ENCODE measurements around the gene PTPRM.

Gene PTPRM

DNA sequence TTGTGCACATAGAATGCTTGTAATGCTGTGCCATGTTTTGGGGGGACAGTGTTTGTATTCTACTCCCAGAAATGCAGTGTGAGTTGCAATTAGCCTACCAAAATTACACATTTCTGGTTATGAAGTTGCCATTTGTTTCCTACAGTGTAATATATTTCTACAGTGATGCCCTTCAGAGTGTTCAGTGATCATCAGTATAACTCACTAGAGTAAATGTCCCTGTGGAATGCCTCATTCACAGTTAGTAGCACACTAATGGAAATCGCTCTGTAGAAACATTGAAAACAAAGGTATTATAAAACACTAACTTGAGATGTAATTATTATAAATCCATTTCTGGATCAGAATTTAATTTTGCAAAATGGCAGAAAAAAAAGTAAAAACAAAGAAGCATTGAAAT lies 498.7 kb downstream of the PTPRM start:
- no peak for DNase-seq

DNA sequence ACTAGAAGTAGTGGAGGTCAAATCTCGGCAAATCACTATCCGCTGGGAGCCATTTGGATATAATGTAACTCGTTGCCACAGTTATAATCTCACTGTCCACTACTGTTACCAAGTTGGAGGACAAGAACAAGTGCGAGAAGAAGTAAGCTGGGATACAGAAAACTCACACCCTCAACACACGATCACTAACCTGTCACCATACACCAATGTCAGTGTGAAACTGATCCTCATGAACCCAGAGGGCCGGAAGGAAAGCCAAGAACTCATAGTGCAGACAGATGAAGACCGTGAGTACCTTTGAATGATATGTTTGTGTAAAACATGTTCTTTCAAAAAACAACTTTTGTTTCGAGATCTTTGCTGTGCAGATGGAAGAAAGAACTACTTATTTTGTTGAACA lies 502.6 kb downstream of the PTPRM start:
- DNase-seq = no peak

DNA sequence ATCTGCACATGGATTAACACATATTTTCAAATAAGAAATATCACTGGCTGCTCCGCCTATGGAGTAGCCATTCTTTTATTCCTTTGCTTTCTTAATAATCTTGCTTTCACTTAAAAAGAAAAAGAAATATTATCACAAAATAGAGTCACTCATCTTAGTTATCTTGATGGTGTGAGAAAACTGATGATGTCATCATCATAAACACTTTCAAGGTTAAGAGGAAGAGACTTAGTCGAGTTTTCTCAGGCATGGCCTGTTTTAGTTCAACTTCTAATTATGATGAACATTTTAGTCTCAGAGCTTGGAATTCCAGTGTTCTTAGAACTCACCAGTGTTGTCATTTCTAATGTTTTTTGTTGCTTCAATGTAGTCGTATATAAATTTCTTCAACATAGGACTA lies 506.1 kb downstream of the PTPRM start:
- DNase-seq = no peak

DNA sequence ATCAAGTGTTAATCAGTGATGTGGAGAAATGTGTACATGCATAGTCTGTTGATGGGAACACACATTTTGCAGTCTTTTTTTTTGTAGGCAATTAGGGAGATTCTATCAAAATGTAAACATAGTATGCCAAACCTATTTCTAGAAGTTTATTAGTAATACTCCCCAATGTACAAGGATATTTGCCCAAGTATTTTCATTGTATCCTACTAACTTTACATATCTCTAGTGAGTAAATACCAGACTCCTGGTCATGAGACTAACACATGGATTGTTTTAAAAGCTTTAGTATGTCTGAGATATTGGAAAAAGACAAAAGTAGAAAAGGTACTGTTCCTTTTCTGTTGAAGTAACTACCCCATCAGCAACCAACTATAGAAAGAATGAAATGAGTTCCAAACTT lies 513.0 kb downstream of the PTPRM start:
- DNase-seq = no peak

DNA sequence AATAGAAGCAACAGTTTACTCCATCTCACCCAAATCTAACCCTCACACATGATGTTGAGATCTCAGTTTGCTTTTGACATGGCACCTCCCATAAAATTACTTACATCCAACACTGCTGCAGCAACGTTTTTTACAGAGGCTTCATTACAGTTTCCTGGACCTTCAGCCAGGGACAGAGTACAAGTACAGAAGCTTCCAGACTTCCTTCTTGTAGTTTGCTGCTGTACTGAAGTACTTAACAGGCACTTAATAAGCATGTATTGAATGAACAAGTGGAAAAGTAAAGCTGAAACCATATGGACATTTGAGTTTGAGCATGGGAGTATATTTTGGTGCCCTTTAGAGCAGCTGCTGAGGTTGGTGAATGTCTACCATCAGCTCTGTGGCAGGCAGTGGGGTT lies 514.2 kb downstream of the PTPRM start:
- DNase-seq = no peak

DNA sequence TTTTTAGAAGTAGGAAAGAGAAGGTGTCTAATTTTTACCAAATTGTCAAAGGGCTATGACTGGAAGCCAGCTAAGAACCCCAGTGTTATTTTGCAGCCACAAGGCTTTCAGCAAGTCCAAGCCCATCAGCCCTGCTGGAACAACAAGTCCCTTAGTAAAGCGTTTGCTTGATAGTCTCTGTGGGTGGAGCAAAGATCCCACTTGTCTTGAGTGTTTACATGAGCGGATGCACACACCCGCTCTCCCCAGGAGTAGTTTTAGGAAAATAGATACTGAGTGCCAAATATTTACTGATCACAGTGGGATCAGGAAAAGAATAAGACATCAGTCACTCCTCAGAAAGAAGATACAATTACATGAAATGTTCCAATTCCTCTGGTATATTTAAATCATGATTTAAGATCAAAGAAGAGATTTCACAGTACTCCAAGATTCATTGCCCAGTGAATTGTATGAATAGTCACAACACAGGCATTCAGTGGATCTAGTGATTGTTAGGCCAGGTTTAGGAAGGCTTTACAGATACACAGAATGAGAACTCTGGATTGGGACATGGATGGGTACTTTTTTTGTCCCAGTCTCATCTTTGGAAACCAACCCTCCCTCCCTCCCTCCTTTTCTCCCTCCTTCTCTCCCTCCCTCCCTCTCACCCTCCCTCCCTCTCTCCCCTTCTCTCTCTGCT lies 514.9 kb downstream of the PTPRM start:
- no peak for DNase-seq

DNA sequence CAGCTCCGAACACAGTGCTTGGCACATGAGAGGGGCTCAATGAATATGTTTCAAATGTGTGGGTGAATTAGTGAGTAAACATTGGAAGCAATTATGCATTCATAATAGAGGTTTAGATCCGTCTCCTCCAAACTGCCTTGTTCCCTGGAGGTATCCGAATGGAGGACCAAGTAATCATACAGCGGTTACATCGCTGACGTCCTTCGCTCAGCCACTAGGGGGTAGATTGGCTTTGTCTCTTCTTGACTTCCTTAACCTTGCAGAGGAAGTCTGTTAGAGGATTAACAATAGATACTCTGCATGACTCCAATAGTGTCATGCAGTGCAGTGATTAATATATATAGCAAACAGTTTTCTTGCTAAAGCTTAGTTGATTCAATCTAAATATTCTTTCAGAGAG lies 517.0 kb downstream of the PTPRM start:
- peak in 1 of 3 donors; percentile 11 for DNase-seq

DNA sequence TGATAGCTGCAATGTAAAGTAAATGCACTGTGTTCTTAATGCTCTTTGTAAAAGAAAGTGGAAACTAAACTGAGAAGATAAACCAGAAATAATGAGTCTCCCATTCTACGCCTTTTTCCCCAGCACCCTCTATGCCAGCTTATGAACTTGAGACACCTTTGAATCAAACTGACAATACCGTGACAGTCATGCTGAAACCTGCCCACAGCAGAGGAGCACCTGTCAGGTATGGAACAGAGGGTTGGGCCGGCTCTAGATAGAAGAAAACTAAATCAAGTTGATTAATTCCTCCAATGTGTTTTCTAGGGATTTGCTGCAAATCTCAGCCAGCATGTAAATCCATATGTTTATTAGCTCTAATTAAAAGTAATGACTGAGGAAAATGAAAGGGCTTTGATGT lies 521.5 kb downstream of the PTPRM start:
- DNase-seq = no peak

DNA sequence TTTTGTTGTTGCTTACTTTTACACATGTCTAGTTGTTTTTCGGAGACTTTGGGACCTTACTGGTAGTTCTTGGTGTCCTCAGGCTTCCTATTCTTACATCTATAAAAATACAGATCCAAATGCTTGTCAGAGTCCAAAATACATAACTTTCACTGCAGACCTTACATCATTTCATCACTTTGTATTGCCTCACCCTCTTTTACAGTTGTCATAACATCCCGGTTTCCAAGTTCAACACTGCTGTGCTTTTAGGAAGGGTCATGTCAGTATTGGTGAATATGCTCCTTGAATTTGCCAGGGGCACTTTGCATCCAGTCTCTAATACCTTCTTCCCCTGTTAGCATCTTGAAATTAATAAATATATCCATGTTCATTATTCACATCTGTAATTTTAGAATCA lies 523.9 kb downstream of the PTPRM start:
- no peak for DNase-seq

DNA sequence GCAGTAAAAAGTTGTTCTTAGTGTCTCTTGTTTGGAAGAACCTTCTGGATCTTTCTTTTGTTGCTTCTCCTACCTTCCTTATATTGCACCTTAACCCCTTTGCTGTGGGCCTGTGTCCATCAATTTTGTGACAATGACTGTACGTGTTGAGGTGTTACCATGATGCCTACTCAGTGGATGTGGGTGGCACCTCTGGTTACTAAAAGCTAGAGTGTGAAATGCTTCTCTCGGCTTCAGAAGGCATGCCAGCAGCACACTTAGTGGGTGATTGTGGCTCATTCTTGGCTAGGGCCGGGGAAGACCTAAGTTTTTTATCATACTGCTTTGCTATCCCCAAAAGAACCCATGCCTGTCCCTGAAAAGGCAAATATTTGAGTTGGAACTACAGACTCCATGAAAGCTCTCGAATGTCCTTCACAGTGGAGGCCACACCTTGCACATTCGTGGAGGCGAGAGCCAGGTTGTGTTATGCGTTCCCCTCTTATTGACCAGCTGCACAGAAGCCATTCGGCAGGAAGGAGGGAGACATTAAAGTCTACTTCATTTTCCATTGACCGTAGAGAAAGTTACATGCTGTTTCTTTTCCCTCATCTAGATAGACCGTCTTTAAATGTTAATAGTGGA lies 528.9 kb downstream of the PTPRM start:
- DNase-seq = no peak

DNA sequence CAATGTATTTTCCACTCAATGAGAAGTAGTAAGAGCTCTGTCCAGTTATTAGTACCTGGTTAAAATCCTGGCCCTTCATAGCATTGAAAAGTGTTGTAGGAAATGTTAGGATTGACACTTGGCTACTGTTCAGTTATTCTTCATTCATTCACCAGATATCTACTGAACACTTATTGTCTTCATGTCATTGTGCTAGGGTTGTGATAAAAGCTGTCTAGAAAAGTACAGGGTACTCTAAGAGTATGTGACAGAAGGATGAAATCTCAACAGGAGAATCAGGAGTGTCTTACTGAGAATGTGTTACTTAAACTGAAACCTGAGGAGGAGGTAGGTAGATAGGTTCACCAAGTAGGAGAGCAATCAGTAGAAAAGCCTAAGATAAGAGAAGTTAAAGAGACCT lies 530.3 kb downstream of the PTPRM start:
- DNase-seq = no peak

DNA sequence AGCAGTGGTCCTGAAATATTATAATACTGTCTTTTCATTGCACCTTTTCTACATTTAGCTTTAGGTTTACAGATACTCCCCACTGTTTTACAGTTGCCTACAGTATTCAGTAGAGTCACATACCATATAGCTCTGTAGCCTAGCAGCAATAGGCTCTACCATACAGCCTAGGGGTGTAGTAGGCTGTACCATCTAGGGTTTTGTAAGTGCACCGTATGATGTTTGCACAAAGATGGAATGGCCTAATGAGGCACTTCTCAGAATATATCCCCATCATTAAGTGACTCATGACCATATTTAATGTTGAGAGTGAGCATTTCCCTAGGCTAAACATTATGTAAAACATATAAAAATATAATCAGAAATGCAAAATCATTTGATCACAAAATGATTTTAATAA lies 530.8 kb downstream of the PTPRM start:
- no peak for DNase-seq

DNA sequence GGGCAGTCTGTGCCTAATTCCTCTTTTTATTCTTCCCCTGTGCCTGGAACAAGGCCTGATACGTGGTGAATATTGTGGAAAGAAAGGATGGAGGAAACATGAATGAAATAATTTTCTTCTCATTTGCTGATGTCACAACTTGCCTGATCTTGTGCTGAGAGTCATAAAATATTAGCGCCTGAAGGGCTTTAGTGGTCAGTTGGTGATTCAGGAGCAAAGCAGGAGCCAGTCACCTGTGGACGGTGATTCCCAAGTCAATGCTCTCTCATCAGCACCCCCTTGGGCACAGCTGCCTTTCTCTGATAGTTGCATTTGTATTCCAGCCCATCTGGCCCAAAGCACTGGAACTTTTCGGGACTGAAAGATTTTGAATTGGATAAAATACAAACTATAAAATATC lies 539.5 kb downstream of the PTPRM start:
- no peak for DNase-seq

DNA sequence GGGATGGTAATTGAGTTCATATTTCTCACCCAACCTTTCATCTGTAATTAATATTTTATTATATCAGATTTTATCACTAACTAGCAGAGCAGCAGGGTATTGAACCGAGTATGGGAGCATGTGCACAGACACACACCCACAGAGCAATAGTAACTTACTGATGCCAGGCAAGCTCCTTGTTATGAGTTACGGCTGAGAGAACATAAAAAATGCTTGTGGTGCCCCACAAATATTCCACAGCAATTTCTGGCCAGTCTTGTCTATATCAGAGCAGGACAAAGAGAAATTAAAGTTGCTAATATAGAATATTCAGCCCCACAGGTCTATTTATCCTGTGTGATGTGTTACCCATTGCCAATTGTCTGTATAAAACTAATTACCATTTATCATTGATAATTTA lies 540.3 kb downstream of the PTPRM start:
- no peak for DNase-seq

DNA sequence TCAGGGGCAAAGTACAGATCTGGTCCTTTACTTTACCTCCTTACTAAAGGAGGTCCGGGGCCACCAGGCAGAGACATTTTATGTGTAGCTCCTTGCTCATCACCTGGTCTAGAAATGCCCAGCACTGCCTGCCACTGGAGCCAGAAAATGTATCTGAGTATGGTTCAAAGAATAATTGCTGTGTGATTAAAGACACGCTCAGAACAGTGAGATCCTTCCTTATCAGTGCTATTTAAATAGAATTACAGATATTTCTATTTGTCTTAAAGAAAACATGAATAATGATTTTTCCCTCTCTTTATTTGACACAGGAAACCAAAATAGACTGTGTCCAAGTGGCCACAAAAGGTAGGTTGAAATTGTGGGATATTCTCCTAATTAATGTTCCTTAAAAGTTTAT lies 547.4 kb downstream of the PTPRM start:
- no peak for DNase-seq

DNA sequence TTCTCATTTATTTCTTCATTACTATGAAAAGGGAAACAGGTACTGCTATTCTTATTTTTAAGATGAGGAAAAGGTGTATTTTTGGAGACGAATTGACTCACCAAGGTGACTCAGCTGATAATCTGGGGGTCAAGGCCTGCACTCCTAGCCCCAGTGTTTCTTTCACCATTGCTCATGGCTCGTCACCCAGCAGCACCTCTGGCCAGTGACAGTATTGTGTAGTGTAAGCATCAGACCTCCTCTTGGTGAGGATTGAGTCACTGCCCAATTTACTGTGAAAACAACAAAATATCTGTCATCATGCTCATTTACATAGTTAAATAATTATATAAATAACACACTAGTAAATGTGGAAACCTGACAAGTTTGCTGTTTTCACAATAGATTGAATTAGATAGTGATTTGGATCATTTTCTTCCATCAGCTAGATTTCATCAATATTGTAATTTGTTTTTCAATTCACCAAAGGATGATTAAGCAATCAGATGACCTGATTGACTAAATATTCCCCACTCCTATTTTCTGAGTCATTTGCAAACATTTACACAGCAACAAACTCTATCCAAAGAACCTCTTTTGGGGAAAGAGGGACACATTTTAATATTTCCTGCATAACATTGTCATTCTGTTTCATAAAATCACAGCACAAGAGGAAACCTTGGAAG lies 549.4 kb downstream of the PTPRM start:
- no peak for DNase-seq

DNA sequence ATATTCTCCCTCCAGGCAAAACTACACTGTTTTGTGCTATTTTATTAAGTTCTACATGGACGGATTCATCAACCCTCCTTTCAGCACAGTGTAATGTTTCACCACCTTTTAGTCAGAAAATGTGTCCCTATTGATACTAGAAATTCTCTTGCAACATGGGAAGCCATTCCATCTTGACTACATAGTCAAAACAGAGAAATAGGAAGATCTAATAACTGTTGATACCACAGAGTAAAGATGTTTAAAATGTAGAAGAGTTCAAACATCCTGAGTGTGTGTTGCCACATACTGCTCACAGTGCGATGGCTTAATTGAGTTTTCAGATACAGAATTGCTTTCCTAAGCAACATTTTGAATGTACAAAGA lies 549.9 kb downstream of the PTPRM start:
- DNase-seq = no peak

DNA sequence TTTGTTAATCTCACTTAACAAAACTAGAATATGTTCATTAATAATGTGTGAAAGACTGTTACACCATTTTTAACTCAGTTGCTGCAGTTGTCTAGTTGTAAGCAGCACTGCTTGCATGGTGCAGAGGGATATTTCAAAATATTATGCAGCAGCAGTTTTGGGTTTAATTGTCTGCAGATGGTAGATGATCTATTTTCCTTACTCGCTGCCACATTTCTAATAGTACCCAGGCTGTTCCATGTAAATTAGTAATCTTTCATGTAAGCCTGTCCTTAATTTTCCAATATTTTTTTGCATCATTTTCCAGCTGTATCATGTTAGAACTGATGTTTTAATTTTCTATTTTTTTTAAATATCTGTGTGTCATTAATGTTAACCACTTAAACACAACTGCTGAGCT lies 554.0 kb downstream of the PTPRM start:
- DNase-seq = no peak

DNA sequence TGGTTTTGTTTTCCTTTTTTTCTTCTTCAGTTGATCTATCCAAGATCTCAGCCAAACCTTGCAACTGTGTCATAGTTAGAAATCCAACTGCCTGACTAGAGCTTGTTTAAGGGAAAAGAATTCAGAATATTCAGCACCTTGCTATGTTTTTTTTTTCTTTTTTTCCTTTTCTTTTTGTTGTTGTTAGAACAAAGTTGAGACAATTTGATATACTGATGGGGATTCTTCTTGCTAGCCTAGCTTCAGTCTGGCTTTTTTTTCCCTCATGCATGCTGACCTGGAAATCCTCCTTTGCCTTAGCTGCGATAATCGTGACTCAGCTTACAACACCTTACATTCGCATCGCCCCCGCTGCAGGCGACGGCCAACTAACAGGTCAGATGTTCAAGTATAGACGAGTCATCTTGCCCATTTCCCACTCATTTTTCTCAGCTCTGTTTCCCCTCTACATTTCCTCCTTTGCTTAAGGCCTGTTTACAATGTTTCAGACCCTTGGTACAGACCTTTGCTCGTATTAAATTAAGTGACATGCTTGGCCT lies 554.9 kb downstream of the PTPRM start:
- DNase-seq = no peak

DNA sequence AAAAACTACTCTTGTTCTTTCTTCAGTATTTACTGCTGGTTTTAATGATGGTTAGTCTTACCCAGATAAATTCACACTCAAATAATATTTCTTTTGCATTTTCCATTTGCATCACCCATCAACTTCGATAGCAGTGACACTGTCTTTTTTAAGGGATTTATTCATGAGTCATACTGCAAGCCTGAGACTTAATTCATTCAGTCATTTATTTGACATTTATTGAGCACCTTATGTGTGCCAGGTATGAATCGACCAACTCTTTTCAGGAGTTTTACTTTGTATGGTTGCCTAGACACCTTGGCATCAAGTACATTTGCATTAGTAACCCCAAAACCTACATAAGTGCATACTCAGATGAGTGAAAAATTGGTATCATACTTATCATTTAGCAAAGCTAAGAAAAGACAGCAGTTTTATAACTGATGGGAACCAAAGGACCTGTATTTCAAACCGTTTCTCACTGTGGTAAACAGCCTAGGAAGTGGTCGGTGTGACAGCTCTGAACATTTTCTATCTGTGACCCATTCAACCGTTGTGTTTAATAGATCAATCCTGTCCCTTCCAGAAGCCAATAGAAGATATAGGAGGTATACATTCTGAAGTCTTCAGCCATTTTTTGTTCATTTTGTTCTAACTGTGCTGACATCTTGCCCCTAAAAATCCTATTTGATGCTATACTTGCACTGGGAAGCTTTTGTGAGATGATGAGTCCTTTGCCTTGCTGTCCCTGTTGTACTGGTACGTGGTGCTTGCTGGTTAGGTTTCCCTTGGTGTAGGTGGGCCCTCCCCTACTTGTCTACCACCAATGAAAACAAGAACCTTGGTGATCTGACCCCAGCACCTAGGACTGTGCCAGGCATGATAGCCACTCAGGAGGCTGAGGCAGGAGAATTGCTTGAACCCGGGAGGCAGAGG lies 557.4 kb downstream of the PTPRM start:
- no peak for DNase-seq

DNA sequence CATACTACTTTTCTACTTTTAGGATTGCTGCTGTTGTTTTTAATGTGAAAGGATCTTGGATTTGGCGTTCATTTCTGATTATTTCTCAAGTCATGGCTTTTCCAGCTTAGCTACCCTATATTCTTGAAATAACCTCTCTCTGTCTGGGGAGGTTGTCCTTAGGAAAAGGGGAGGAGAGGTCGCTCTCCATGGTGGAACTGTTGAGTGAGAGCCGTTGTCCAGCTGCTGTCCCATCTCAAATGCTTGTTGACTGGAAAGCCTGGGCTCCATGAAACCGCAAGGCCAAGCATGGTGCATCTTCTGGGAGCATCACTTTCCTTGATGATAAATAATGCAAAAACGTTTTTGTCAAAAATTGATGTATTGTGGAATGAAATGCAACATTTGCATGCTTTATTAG lies 563.0 kb downstream of the PTPRM start:
- no peak for DNase-seq

DNA sequence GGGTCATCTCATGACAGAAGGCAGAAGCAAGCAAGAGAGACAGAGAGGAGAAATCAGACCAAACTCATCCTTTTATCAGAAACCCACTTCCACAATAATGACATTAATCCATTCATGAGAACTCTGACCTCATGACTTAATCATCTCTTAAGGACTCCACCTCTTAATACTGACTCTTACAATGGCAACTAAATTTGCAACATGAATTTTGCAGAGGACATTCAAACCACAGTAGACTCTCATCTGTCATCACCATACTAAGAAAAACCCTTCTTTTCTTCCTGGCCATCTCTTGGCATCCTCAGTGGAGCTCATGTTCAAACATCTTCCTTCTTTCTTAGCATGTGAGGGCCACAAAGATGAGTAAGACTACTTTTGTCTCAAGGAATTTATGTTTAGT lies 565.9 kb downstream of the PTPRM start:
- no peak for DNase-seq

DNA sequence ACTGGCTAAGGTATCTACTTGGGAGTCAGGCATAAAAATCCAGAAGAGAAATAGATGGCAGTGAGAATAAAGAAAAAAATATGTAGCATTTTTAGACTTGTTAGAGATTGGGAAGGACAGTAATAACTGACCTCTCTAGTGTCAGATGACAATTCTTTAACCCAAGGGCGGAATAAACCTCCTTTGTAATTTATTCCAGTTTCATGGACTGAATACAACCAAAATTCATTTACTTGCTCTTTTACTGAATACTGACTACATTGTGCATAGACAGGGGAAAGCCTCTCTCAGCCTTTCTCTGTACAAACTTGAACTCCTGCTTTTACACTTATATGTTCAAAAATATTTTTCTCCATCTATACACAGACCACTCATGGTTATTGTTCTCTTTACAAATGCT lies 566.8 kb downstream of the PTPRM start:
- DNase-seq = no peak
